BE2C (cell line): ENCODE data around the gene STAB1.

ENCODE experiments used
- DNase-seq: peaks from one replicate; pipeline ENCODE4 v3.0.0-alpha.2; 2020
- H3K27me3 ChIP-seq: fragments of 250-450 bp; sonication (Bioruptor Pico); 2 replicates; pipeline ENCODE4 v1.5.1; 2020; ENCODE audit warnings: mild to moderate bottlenecking
- H3K36me3 ChIP-seq: fragments of 250-450 bp; sonication (Bioruptor Pico); 2 replicates; pipeline ENCODE4 v1.5.1; 2020; ENCODE audit warnings: mild to moderate bottlenecking
- H3K4me1 ChIP-seq: fragments of 250-450 bp; sonication (Bioruptor Pico); 2 replicates; pipeline ENCODE4 v1.5.1; 2020
- H3K4me3 ChIP-seq: 2 replicates; pipeline ENCODE4 v1.5.1; 2011; ENCODE audit warnings: low read depth, low read length
- H3K9me3 ChIP-seq: fragments of 250-450 bp; sonication (Bioruptor Pico); 2 replicates; pipeline ENCODE4 v1.5.1; 2020
- CTCF ChIP-seq: IDR thresholded peaks from 2 replicates; pipeline ENCODE4 v1.5.1; 2012; ENCODE audit warnings: mild to moderate bottlenecking, low read depth, low read length

The STAB1 gene

GRCh38 chr3:52536112-52536368 is 40.9 kb downstream of the STAB1 start:
- Histone ChIP-seq H3K9me3 (no peaks in the 10 kb centered on the region), H3K4me3 (peak overlapping the region; percentile 27), H3K4me1 (peaks cover 5% of the 10 kb centered on the region; the same call in 1 of the 2 replicates), H3K36me3 (0 out of 2 replicates have a peak, but pooled peaks cover 2% of the 10 kb centered on the region), H3K27me3 (no peaks in the 10 kb centered on the region)
- no peak for DNase-seq
- no peak for TF ChIP-seq CTCF

- Histone ChIP-seq H3K36me3 (0 out of 2 replicates have a peak, but pooled peaks cover 2% of the 10 kb centered on the region), H3K4me3 (peak within 1 kb of the TSS; percentile 83), H3K4me1 (0 out of 2 replicates have a peak, but pooled peaks cover 2% of the 10 kb centered on the region), H3K27me3 (no peaks in the 10 kb centered on the region), H3K9me3 (no peaks in the 10 kb centered on the region)
- peak; percentile 95 for DNase-seq
- no peak for TF ChIP-seq CTCF
These were observed 41.4 kb downstream of the STAB1 start, which contains the start of gene UQCC5 for GRCh38 chr3:52536369-52537164. Gene UQCC5, plus strand, starts transcription at chr3:52536605. Its CDS starts 151 bp downstream, at chr3:52536756.

- no peaks in the 10 kb centered on the region for H3K9me3 ChIP-seq
- TF ChIP-seq CTCF: no peak
- H3K4me3 ChIP-seq: peak overlapping the region; percentile 83
- H3K27me3 ChIP-seq: no peaks in the 10 kb centered on the region
- H3K4me1 ChIP-seq: no peaks in the 10 kb centered on the region
- no peak for DNase-seq
- H3K36me3 ChIP-seq: 0 out of 2 replicates have a peak, but pooled peaks cover 2% of the 10 kb centered on the region
These were observed 42.1 kb downstream of the STAB1 start for GRCh38 chr3:52537165-52537620.

GRCh38 chr3:52537726-52538421 is 42.7 kb downstream of the STAB1 start:
- Histone ChIP-seq H3K4me3 (peak overlapping the region; percentile 83), H3K27me3 (no peaks in the 10 kb centered on the region), H3K9me3 (no peaks in the 10 kb centered on the region), H3K4me1 (no peaks in the 10 kb centered on the region), H3K36me3 (0 out of 2 replicates have a peak, but pooled peaks cover 2% of the 10 kb centered on the region)
- TF ChIP-seq CTCF: no peak
- DNase-seq: no peak

GRCh38 chr3:52539010-52539653 is 44.0 kb downstream of the STAB1 start:
- Histone ChIP-seq H3K9me3 (no peaks in the 10 kb centered on the region), H3K27me3 (no peaks in the 10 kb centered on the region), H3K4me1 (no peaks in the 10 kb centered on the region), H3K4me3 (no peak overlapping the region), H3K36me3 (0 out of 2 replicates have a peak, but pooled peaks cover 2% of the 10 kb centered on the region)
- no peak for DNase-seq
- no peak for TF ChIP-seq CTCF
